GM23338 (cell line): ENCODE data around the gene LSM14B. TPM values are rescaled to one million over a fixed set of nuclear protein-coding genes. Genes with fewer than 3 reads are reported as not detected.
A peak's percentile ranks its signal among the peaks of the same experiment; 100 is the strongest.

ENCODE experiments used
- ATAC-seq: fragments of 200-7000 bp; cut with Tn5 transposase; 3 replicates; pipeline ENCODE4 v1.9.1; 2020
- DNase-seq: peaks from one replicate; pipeline ENCODE4 v3.0.0-alpha.2; 2015; ENCODE audit warnings: low spot score
- H2AFZ ChIP-seq: fragments of 200-600 bp; sonication (generic); 2 replicates; pipeline ENCODE4 v1.8.0; 2016; ENCODE audit warnings: antibody characterized with exemption, mild to moderate bottlenecking, moderate library complexity
- H3F3A ChIP-seq: fragments of 200-600 bp; sonication (generic); replicated peaks from 2 replicates; pipeline ENCODE4 v1.8.0; 2017; ENCODE audit warnings: antibody characterized with exemption, mixed run types, low read depth
- H3K27ac ChIP-seq: fragments of 200-600 bp; sonication (generic); 2 replicates; pipeline ENCODE4 v1.6.1; 2016; ENCODE audit warnings: low read depth
- H3K27me3 ChIP-seq: fragments of 200-600 bp; sonication (generic); 2 replicates; pipeline ENCODE4 v1.8.0; 2016; ENCODE audit warnings: mild to moderate bottlenecking, mixed run types, moderate library complexity; ENCODE audit not compliant: insufficient read depth
- H3K36me3 ChIP-seq: fragments of 200-600 bp; sonication (generic); 2 replicates; pipeline ENCODE4 v1.8.0; 2016; ENCODE audit warnings: mild to moderate bottlenecking; ENCODE audit not compliant: insufficient read depth
- H3K4me1 ChIP-seq: fragments of 200-600 bp; sonication (generic); 2 replicates; pipeline ENCODE4 v1.8.0; 2016; ENCODE audit warnings: mild to moderate bottlenecking, moderate library complexity; ENCODE audit not compliant: insufficient read depth
- H3K4me2 ChIP-seq: fragments of 200-600 bp; sonication (generic); 2 replicates; pipeline ENCODE4 v1.7.1; 2017; ENCODE audit warnings: mixed run types
- H3K4me3 ChIP-seq: fragments of 200-600 bp; sonication (generic); 2 replicates; pipeline ENCODE4 v1.6.1; 2016; ENCODE audit warnings: mixed run types
- H3K79me2 ChIP-seq: fragments of 200-600 bp; sonication (generic); replicated peaks from 2 replicates; pipeline ENCODE4 v1.8.0; 2017; ENCODE audit warnings: mild to moderate bottlenecking; ENCODE audit not compliant: insufficient read depth
- H3K9me2 ChIP-seq: fragments of 200-600 bp; sonication (generic); 2 replicates; pipeline ENCODE4 v1.8.0; 2017; ENCODE audit not compliant: insufficient read depth
- H4K20me1 ChIP-seq: fragments of 200-600 bp; sonication (generic); replicated peaks from 2 replicates; pipeline ENCODE4 v1.8.0; 2017; ENCODE audit warnings: mild to moderate bottlenecking; ENCODE audit not compliant: insufficient read depth
- H3K27ac Mint-ChIP-seq: 2 replicates; pipeline ENCODE4 v1.8.0; 2020; ENCODE audit warnings: inconsistent platforms, mild to moderate bottlenecking, moderate library complexity, mixed read lengths
- H3K27me3 Mint-ChIP-seq: 3 replicates; pipeline ENCODE4 v1.8.0; 2022; ENCODE audit warnings: low read depth, mild to moderate bottlenecking, moderate library complexity, mixed read lengths, inconsistent platforms; ENCODE audit not compliant: insufficient read depth, poor library complexity
- H3K36me3 Mint-ChIP-seq: 3 replicates; pipeline ENCODE4 v1.8.0; 2021; ENCODE audit warnings: low read depth, mild to moderate bottlenecking, inconsistent platforms, moderate library complexity, mixed read lengths
- H3K4me1 Mint-ChIP-seq: 3 replicates; pipeline ENCODE4 v1.8.0; 2020; ENCODE audit warnings: mild to moderate bottlenecking, inconsistent platforms, mixed read lengths
- H3K4me3 Mint-ChIP-seq: 3 replicates; pipeline ENCODE4 v1.8.0; 2021; ENCODE audit warnings: moderate library complexity, mild to moderate bottlenecking, inconsistent platforms, mixed read lengths
- H3K9me3 Mint-ChIP-seq: 3 replicates; pipeline ENCODE4 v1.8.0; 2020; ENCODE audit warnings: moderate library complexity, mild to moderate bottlenecking, inconsistent platforms, mixed read lengths
- CTCF ChIP-seq, 2 experiments: fragments of 200-600 bp in 1 of 2; sonication (generic) in 1 of 2; conservative IDR thresholded peaks; 2 replicates each; pipeline versions ENCODE4 v1.5.1 to v1.6.1; 2016 to 2017; ENCODE audit warnings: antibody characterized with exemption in 2 of 2, low read depth in 2 of 2, mild to moderate bottlenecking in 2 of 2, moderate library complexity in 1 of 2
- STAT1 ChIP-seq: IDR thresholded peaks from one replicate; pipeline ENCODE4 v1.6.1; 2016; ENCODE audit warnings: antibody characterized with exemption; ENCODE audit not compliant: unreplicated experiment
- ZNF331 ChIP-seq: fragments of 250-450 bp; sonication (Bioruptor Pico); IDR thresholded peaks from 2 replicates; pipeline ENCODE4 v1.5.0; 2020; ENCODE audit warnings: low read depth, mild to moderate bottlenecking, moderate library complexity
- polyA plus RNA-seq: library from polyadenylated mRNA; unstranded; fragments of >200 nt; fragmentation: Nextera tagmentation; extraction: Ambion mirVana; gene quantifications from 2 replicates; pipeline ENCODE4 v1.2.1, GENCODE V29; 2016
- total RNA-seq: library from RNA; depleted of rRNA; stranded (reverse); fragments of >200 nt; shearing (Covaris generic); gene quantifications from 2 replicates; pipeline ENCODE4 v1.2.3, GENCODE V29; 2014
- TF ChIP-seq, protein P1 (sequence below): fragments of 250-450 bp; sonication (Bioruptor Pico); IDR thresholded peaks from 2 replicates; pipeline ENCODE4 v1.5.0; 2020; ENCODE audit warnings: mild to moderate bottlenecking, moderate library complexity

Gene LSM14B
- total and polyA plus RNA-seq, 2 experiments from 2014 or later: 9.6 to 55.7 TPM

DNA sequence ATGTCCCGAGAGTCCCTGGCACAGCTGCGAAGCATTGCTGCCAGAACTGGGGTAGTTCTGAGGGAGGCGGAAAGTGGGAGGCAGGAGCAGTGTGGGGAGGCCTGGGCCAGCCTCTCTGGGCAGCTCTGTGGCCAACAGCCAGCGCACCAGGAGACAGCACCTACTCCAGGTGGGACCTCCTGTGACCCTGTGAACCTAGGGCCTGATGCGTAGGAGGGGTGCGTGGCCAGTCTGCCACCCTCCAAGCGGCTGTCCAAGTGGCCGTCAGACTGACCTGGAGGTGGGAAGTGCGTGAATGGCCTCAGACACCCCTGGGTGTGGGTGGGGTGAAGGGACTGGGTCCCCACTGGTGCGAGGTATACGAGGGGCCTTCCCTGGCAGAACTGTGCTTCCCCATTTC is 36.8 kb downstream of the LSM14B start (continued):
- TF ChIP-seq, protein P1, sequence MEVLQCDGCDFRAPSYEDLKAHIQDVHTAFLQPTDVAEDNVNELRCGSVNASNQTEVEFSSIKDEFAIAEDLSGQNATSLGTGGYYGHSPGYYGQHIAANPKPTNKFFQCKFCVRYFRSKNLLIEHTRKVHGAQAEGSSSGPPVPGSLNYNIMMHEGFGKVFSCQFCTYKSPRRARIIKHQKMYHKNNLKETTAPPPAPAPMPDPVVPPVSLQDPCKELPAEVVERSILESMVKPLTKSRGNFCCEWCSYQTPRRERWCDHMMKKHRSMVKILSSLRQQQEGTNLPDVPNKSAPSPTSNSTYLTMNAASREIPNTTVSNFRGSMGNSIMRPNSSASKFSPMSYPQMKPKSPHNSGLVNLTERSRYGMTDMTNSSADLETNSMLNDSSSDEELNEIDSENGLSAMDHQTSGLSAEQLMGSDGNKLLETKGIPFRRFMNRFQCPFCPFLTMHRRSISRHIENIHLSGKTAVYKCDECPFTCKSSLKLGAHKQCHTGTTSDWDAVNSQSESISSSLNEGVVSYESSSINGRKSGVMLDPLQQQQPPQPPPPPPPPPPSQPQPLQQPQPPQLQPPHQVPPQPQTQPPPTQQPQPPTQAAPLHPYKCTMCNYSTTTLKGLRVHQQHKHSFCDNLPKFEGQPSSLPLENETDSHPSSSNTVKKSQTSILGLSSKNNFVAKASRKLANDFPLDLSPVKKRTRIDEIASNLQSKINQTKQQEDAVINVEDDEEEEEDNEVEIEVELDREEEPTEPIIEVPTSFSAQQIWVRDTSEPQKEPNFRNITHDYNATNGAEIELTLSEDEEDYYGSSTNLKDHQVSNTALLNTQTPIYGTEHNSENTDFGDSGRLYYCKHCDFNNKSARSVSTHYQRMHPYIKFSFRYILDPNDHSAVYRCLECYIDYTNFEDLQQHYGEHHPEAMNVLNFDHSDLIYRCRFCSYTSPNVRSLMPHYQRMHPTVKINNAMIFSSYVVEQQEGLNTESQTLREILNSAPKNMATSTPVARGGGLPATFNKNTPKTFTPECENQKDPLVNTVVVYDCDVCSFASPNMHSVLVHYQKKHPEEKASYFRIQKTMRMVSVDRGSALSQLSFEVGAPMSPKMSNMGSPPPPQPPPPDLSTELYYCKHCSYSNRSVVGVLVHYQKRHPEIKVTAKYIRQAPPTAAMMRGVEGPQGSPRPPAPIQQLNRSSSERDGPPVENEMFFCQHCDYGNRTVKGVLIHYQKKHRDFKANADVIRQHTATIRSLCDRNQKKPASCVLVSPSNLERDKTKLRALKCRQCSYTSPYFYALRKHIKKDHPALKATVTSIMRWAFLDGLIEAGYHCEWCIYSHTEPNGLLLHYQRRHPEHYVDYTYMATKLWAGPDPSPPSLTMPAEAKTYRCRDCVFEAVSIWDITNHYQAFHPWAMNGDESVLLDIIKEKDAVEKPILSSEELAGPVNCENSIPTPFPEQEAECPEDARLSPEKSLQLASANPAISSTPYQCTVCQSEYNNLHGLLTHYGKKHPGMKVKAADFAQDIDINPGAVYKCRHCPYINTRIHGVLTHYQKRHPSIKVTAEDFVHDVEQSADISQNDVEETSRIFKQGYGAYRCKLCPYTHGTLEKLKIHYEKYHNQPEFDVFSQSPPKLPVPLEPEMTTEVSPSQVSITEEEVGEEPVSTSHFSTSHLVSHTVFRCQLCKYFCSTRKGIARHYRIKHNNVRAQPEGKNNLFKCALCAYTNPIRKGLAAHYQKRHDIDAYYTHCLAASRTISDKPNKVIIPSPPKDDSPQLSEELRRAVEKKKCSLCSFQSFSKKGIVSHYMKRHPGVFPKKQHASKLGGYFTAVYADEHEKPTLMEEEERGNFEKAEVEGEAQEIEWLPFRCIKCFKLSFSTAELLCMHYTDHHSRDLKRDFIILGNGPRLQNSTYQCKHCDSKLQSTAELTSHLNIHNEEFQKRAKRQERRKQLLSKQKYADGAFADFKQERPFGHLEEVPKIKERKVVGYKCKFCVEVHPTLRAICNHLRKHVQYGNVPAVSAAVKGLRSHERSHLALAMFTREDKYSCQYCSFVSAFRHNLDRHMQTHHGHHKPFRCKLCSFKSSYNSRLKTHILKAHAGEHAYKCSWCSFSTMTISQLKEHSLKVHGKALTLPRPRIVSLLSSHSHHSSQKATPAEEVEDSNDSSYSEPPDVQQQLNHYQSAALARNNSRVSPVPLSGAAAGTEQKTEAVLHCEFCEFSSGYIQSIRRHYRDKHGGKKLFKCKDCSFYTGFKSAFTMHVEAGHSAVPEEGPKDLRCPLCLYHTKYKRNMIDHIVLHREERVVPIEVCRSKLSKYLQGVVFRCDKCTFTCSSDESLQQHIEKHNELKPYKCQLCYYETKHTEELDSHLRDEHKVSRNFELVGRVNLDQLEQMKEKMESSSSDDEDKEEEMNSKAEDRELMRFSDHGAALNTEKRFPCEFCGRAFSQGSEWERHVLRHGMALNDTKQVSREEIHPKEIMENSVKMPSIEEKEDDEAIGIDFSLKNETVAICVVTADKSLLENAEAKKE (CRISPR knock-in tag): no peak
- no peak for TF ChIP-seq STAT1

DNA sequence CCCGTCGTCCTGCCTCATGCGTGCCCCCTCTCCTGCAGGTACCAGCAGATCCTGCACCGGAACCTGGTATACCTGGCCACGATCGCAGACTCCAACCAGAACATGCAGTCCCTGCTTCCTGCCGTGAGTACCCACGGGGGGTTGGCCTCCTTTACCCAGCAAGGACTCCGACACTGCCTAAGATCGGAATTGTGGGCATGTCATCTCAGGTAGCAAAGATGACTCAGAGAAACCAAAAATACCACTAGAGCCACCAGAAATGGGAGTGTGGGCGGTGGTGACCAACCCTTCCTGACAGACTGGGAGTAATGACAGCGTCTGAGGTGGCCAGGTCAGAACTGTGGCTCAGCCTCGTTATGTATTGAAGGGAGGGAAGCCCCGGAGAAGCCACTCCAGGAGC is 37.6 kb downstream of the LSM14B start:
- Mint-ChIP-seq H3K4me1 (peaks cover 16% of the 10 kb centered on the region), H3K9me3 (no peaks in the 10 kb centered on the region), H3K4me3 (no peak overlapping the region), H3K27ac (peak overlapping the region; percentile 44; the same call in 1 of the 2 replicates), H3K36me3 (peaks cover 40% of the 10 kb centered on the region), H3K27me3 (peaks cover 2% of the 10 kb centered on the region)
- peaks cover 4% of the 10 kb centered on the region; the same call in 1 of the 2 replicates for H3F3A ChIP-seq
- peaks cover 18% of the 10 kb centered on the region for H3K4me1 ChIP-seq
- no peak for ATAC-seq
- no peak overlapping the region for H2AFZ ChIP-seq
- no peak overlapping the region for H3K4me2 ChIP-seq
- no peak overlapping the region for H3K4me3 ChIP-seq
- peaks cover 14% of the 10 kb centered on the region; the same call in 1 of the 2 replicates for H3K36me3 ChIP-seq
- no peaks in the 10 kb centered on the region for H3K9me2 ChIP-seq
- H4K20me1 ChIP-seq: peaks cover 15% of the 10 kb centered on the region
- DNase-seq: no peak
- H3K27ac ChIP-seq: no peak overlapping the region
- no peaks in the 10 kb centered on the region for H3K27me3 ChIP-seq
- peaks cover 38% of the 10 kb centered on the region for H3K79me2 ChIP-seq
- no peak for TF ChIP-seq ZNF331 (CRISPR knock-in tag)
- TF ChIP-seq CTCF (conservative IDR thresholded peaks at IDR 0.05; ENCODE audit: low read depth in 2 of 2): no peak
- TF ChIP-seq, protein P1 (CRISPR knock-in tag): no peak
